IPS-18a (cell line): ENCODE data around the gene RIT1.

Experiments used
- H3K27ac ChIP-seq: one replicate; pipeline ENCODE4 v1.5.1; 2013; ENCODE audit warnings: low read length
- H3K27me3 ChIP-seq: one replicate; pipeline ENCODE4 v1.6.1; 2013; ENCODE audit warnings: mild to moderate bottlenecking, low read length; ENCODE audit not compliant: control insufficient read depth, insufficient read depth
- H3K36me3 ChIP-seq: one replicate; pipeline ENCODE4 v1.6.1; 2013; ENCODE audit warnings: low read depth, low read length; ENCODE audit not compliant: control insufficient read depth
- H3K4me1 ChIP-seq: one replicate; pipeline ENCODE4 v1.6.1; 2013; ENCODE audit warnings: low read depth, low read length; ENCODE audit not compliant: control insufficient read depth
- H3K4me3 ChIP-seq: one replicate; pipeline ENCODE4 v1.5.1; 2013; ENCODE audit warnings: low read length
- H3K9ac ChIP-seq: one replicate; pipeline ENCODE4 v1.6.1; 2013; ENCODE audit warnings: mild to moderate bottlenecking, low read length, moderate library complexity
- H3K9me3 ChIP-seq: one replicate; pipeline ENCODE4 v1.6.1; 2013; ENCODE audit warnings: low read depth, low read length; ENCODE audit not compliant: control insufficient read depth

The RIT1 gene

GRCh38 chr1:155942578-155943141 is 31.5 kb upstream of the RIT1 start:
- Histone ChIP-seq H3K27me3 (no peaks in the 10 kb centered on the region), H3K27ac (no peak overlapping the region), H3K9ac (no peak overlapping the region), H3K4me3 (no peak overlapping the region), H3K36me3 (peaks cover 15% of the 10 kb centered on the region), H3K4me1 (peaks cover 3% of the 10 kb centered on the region), H3K9me3 (no peaks in the 10 kb centered on the region)

GRCh38 chr1:155941845-155942531 is 30.8 kb upstream of the RIT1 start:
- H3K4me3 ChIP-seq: no peak overlapping the region
- H3K4me1 ChIP-seq: peaks cover 3% of the 10 kb centered on the region

GRCh38 chr1:155940993-155941844 is 30.1 kb upstream of the RIT1 start, which contains the start of gene RXFP4:
Gene RXFP4 (plus strand): TSS chr1:155941638. CDS start chr1:155941710, 72 bp downstream.
- no peak within 1 kb of the TSS for H3K4me3 ChIP-seq
- no peak within 1 kb of the TSS for H3K9ac ChIP-seq
- H3K9me3 ChIP-seq: no peaks in the 10 kb centered on the region
- peaks cover 3% of the 10 kb centered on the region for H3K4me1 ChIP-seq
- peaks cover under 1% of the 10 kb centered on the region for H3K36me3 ChIP-seq
- no peaks in the 10 kb centered on the region for H3K27me3 ChIP-seq
- H3K27ac ChIP-seq: no peak within 1 kb of the TSS

More at GRCh38 chr1:155941845-155942531, 30.8 kb upstream of the RIT1 start:
- H3K9me3 ChIP-seq: no peaks in the 10 kb centered on the region
- no peak overlapping the region for H3K27ac ChIP-seq
- no peak overlapping the region for H3K9ac ChIP-seq
- H3K27me3 ChIP-seq: no peaks in the 10 kb centered on the region
- peaks cover 8% of the 10 kb centered on the region for H3K36me3 ChIP-seq

- no peaks in the 10 kb centered on the region for H3K36me3 ChIP-seq
- no peak overlapping the region for H3K27ac ChIP-seq
- H3K4me3 ChIP-seq: no peak overlapping the region
Observed at GRCh38 chr1:155940482-155940992, 29.4 kb upstream of the RIT1 start.

GRCh38 chr1:155938220-155938627 is 27.1 kb upstream of the RIT1 start:
- no peak overlapping the region for H3K4me3 ChIP-seq
- H3K36me3 ChIP-seq: no peaks in the 10 kb centered on the region
- peaks cover 3% of the 10 kb centered on the region for H3K4me1 ChIP-seq
- no peaks in the 10 kb centered on the region for H3K9me3 ChIP-seq
- no peak overlapping the region for H3K27ac ChIP-seq
- no peak overlapping the region for H3K9ac ChIP-seq
- H3K27me3 ChIP-seq: no peaks in the 10 kb centered on the region

More at GRCh38 chr1:155940482-155940992, 29.4 kb upstream of the RIT1 start:
- Histone ChIP-seq H3K9me3 (no peaks in the 10 kb centered on the region), H3K9ac (no peak overlapping the region), H3K4me1 (peaks cover 3% of the 10 kb centered on the region), H3K27me3 (no peaks in the 10 kb centered on the region)

- H3K36me3 ChIP-seq: peaks cover 24% of the 10 kb centered on the region
- H3K27me3 ChIP-seq: no peaks in the 10 kb centered on the region
- no peaks in the 10 kb centered on the region for H3K9me3 ChIP-seq
- peak overlapping the region; percentile 81 for H3K4me3 ChIP-seq
- H3K9ac ChIP-seq: peak overlapping the region; percentile 78
- H3K27ac ChIP-seq: peak overlapping the region; percentile 78
- peaks cover 3% of the 10 kb centered on the region for H3K4me1 ChIP-seq
Observed at GRCh38 chr1:155934936-155935590, 23.9 kb upstream of the RIT1 start.

GRCh38 chr1:155934097-155934935 is 23.2 kb upstream of the RIT1 start, which contains the start of gene KHDC4:
Gene KHDC4 (minus strand): TSS chr1:155934413. CDS start chr1:155934373, 40 bp downstream.
- Histone ChIP-seq H3K9me3 (no peaks in the 10 kb centered on the region), H3K36me3 (peaks cover 29% of the 10 kb centered on the region), H3K27me3 (no peaks in the 10 kb centered on the region), H3K9ac (peak within 1 kb of the TSS; percentile 78), H3K27ac (peak within 1 kb of the TSS; percentile 78), H3K4me3 (peak within 1 kb of the TSS; percentile 81), H3K4me1 (peaks cover 3% of the 10 kb centered on the region)

- peak overlapping the region; percentile 71 for H3K27ac ChIP-seq
- H3K36me3 ChIP-seq: peaks cover 34% of the 10 kb centered on the region
- H3K4me1 ChIP-seq: peaks cover 3% of the 10 kb centered on the region
- H3K9me3 ChIP-seq: no peaks in the 10 kb centered on the region
- no peaks in the 10 kb centered on the region for H3K27me3 ChIP-seq
- peak overlapping the region; percentile 78 for H3K9ac ChIP-seq
- H3K4me3 ChIP-seq: peak overlapping the region; percentile 81
Observed at GRCh38 chr1:155933591-155934096, 22.5 kb upstream of the RIT1 start.

GRCh38 chr1:155932487-155932886 is 21.3 kb upstream of the RIT1 start:
- Histone ChIP-seq H3K4me1 (no peaks in the 10 kb centered on the region), H3K27ac (no peak overlapping the region), H3K4me3 (peak overlapping the region; percentile 81), H3K9me3 (no peaks in the 10 kb centered on the region), H3K36me3 (peaks cover 40% of the 10 kb centered on the region), H3K27me3 (no peaks in the 10 kb centered on the region), H3K9ac (no peak overlapping the region)

- no peaks in the 10 kb centered on the region for H3K9me3 ChIP-seq
- H3K4me3 ChIP-seq: no peak overlapping the region
- H3K4me1 ChIP-seq: no peaks in the 10 kb centered on the region
- no peak overlapping the region for H3K9ac ChIP-seq
- H3K27me3 ChIP-seq: no peaks in the 10 kb centered on the region
- no peak overlapping the region for H3K27ac ChIP-seq
- H3K36me3 ChIP-seq: peaks cover 44% of the 10 kb centered on the region
Observed at GRCh38 chr1:155932081-155932480, 20.9 kb upstream of the RIT1 start.
